Measurements from ENCODE around the gene TJP1.

DNA sequence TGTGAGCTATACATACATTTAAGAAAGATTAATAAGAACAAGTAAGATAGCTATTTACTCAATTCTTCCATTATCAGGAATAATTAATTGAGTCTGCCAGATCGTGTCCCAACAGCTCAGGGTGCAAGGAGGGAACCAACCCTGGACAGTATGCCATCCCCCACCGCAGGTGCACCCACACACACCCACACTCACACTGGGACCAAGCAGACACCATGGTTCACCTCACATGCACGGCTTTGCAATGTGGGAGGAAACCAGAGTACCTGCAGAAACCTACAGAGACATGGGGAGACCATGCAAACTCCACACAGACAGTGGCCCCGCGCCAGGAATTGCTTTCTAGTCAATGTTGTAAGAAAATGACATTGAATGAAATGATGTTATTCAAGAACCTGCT is 20.0 kb upstream of the TJP1 start:
- TF ChIP-seq GATA3 (IDR thresholded peaks at IDR 0.05; ENCODE audit: low read depth, low read length) (no peak), GATA2 (IDR thresholded peaks at IDR 0.05; ENCODE audit: low read depth, low read length) (no peak)
